Loucy (cell line): ENCODE measurements around the gene BABAM2.
"Not testable (repeated sequence)": the region's sequence is repeated elsewhere in the genome, so short reads cannot be mapped to it uniquely, and the experiment has no call there.

Source experiments
- EZH2phosphoT487 ChIP-seq: fragments of 200-600 bp; IDR thresholded peaks from 2 replicates; pipeline ENCODE4 v1.6.1; 2018; ENCODE audit warnings: antibody characterized with exemption, mild to moderate bottlenecking, moderate library complexity, borderline replicate concordance
- TF ChIP-seq, protein P1 (sequence below): fragments of 200-600 bp; sonication (generic); conservative IDR thresholded peaks from 2 replicates; pipeline ENCODE4 v1.5.1; 2014; ENCODE audit warnings: mild to moderate bottlenecking, antibody characterized with exemption, low read length

GRCh38 chr2:28331797-28332196 lies 441.3 kb downstream of the BABAM2 start:
- TF ChIP-seq, protein P1, sequence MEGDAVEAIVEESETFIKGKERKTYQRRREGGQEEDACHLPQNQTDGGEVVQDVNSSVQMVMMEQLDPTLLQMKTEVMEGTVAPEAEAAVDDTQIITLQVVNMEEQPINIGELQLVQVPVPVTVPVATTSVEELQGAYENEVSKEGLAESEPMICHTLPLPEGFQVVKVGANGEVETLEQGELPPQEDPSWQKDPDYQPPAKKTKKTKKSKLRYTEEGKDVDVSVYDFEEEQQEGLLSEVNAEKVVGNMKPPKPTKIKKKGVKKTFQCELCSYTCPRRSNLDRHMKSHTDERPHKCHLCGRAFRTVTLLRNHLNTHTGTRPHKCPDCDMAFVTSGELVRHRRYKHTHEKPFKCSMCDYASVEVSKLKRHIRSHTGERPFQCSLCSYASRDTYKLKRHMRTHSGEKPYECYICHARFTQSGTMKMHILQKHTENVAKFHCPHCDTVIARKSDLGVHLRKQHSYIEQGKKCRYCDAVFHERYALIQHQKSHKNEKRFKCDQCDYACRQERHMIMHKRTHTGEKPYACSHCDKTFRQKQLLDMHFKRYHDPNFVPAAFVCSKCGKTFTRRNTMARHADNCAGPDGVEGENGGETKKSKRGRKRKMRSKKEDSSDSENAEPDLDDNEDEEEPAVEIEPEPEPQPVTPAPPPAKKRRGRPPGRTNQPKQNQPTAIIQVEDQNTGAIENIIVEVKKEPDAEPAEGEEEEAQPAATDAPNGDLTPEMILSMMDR: not testable (repeated sequence)
- not testable (repeated sequence) for TF ChIP-seq EZH2phosphoT487
